ENCODE results near the gene CRTAC1. TPM values are rescaled to one million over a fixed set of nuclear protein-coding genes. Genes with fewer than 3 reads are reported as not detected.

CRTAC1 gene
- total RNA-seq, 2 donors from 2014 or later = 0.43 to 1.5 TPM

DNA sequence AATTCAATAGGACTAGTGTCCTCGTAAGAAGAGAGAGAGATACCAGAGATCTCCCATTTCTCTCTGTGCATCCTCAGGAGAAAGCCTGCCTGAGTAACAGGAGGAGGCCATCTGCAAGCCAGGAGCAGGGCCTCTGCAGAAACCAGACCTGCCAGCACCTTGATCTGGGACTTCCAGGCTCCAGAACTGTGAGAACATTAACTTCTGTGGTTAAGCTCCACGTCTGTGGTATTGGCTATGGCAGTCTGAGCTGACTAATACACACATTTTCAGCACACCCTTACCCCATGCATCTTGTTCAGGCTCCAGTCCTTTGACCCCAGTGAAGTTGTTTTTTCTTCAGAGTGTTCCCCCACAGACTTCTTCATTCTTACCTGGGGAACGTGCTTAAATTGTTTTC, 3.1 kb upstream of the CRTAC1 start:
- ATAC-seq = no peak
- no peak for DNase-seq
- intact Hi-C loops (cut with DNase I, micrococcal nuclease) = no loop called here

DNA sequence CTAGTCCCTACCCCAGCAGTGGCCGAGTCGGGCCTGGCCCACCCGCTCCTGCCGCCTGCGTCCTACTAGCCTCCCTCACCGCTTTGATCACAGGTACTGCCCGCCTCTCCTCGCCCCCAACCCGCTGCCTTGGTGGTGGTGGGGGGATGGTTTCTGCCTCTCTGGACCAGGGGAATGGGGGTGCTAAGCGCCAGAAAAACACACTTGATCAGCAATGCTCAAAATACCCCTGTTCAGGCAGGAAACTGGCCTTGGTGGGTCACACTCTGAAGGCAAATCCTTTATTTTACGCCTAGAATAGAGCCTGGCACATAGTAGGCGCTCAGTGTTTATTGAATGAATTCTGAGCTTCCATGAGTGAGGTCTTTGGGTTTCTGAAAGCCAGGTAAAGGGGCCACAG, 1.0 kb upstream of the CRTAC1 start:
- DNase-seq (no peak), ATAC-seq (no peak)
- intact Hi-C loops (cut with DNase I, micrococcal nuclease) = no loop called here

- ATAC-seq = no peak
- intact Hi-C loops (cut with DNase I, micrococcal nuclease) = no loop called here
- peak in 1 of 2 donors; percentile 6 for DNase-seq
Measured at GRCh38 chr10:98030991-98031431, 590 bp upstream of the CRTAC1 start.

GRCh38 chr10:98029149-98030092, 1.0 kb downstream of the CRTAC1 start:
- ATAC-seq (no peak), DNase-seq (no peak)
- intact Hi-C loops (cut with DNase I, micrococcal nuclease) = no loop called here

- DNase-seq (peak in 1 of 2 donors; percentile 59), ATAC-seq (peak; percentile 66)
- intact Hi-C loops (cut with DNase I, micrococcal nuclease) = no loop called here
Measured at GRCh38 chr10:98028168-98028770, 2.2 kb downstream of the CRTAC1 start.

- no peak for DNase-seq
- ATAC-seq = no peak
- intact Hi-C loops (cut with DNase I, micrococcal nuclease) = no loop called here
Measured at GRCh38 chr10:98023024-98023423, 7.4 kb downstream of the CRTAC1 start.

- DNase-seq = no peak
- ATAC-seq = no peak
- intact Hi-C loops (cut with DNase I, micrococcal nuclease) = no loop called here
Measured at GRCh38 chr10:98020784-98021183, 9.6 kb downstream of the CRTAC1 start.

- intact Hi-C loops (cut with DNase I, micrococcal nuclease) = no loop called here
- ATAC-seq = no peak
- no peak for DNase-seq
Measured at GRCh38 chr10:98020254-98020653, 10.2 kb downstream of the CRTAC1 start.

DNA sequence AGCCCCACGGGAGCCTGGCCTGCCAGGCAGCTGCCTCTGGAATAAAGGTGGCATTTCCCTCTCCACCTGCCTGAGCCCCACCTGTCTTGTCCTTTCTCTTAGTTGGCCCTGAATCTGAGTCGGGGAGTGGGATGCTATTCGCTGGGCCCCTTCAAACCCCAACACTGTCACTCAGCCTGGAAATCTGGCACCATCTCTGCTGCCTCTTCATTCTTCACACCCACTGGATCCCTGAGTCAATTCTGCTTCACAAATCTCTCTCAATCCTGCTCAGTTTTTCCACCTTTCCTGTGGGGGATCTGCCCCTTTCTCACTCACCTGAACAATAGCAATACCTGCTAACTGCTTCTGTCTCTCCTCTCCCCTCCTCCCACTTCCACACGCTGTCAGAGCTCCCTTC, 10.6 kb downstream of the CRTAC1 start:
- DNase-seq = no peak
- intact Hi-C loops (cut with DNase I, micrococcal nuclease) = no loop called here
- ATAC-seq = no peak

- ATAC-seq (no peak), DNase-seq (no peak)
- intact Hi-C loops (cut with DNase I, micrococcal nuclease) = no loop called here
Measured at GRCh38 chr10:98016772-98017475, 13.5 kb downstream of the CRTAC1 start.

GRCh38 chr10:98013776-98014175, 16.6 kb downstream of the CRTAC1 start:
- intact Hi-C loops (cut with DNase I, micrococcal nuclease) = no loop called here
- ATAC-seq = no peak

DNA sequence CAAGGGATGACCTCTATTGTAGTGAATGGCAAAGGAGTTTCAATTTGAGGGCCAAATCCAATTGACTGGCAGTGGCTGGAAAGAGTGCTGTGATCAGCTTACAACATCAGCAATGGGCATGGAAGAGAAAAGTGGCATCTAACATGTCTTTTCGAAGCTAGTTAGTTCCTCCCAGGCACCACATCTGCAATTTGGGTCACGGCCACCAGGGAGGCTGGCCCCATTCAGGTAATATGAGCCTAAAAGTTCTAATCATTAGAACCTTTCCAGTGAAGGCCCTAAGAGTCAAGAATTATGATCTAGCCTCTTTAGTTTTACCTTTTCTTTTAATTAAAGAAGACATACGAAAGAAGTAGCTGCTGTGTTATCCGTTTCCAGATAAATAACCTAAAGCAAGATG, 17.3 kb downstream of the CRTAC1 start:
- intact Hi-C loops (cut with DNase I, micrococcal nuclease) = no loop called here
- ATAC-seq (no peak), DNase-seq (no peak)

More at GRCh38 chr10:98013776-98014175, 16.6 kb downstream of the CRTAC1 start:
- no peak for DNase-seq

- ATAC-seq (no peak), DNase-seq (no peak)
- intact Hi-C loops (cut with DNase I, micrococcal nuclease) = no loop called here
Measured at GRCh38 chr10:98012644-98013043, 17.8 kb downstream of the CRTAC1 start.

GRCh38 chr10:98010939-98011685, 19.3 kb downstream of the CRTAC1 start:
- ATAC-seq (no peak), DNase-seq (no peak)
- intact Hi-C loops (cut with DNase I, micrococcal nuclease) = no loop called here

DNA sequence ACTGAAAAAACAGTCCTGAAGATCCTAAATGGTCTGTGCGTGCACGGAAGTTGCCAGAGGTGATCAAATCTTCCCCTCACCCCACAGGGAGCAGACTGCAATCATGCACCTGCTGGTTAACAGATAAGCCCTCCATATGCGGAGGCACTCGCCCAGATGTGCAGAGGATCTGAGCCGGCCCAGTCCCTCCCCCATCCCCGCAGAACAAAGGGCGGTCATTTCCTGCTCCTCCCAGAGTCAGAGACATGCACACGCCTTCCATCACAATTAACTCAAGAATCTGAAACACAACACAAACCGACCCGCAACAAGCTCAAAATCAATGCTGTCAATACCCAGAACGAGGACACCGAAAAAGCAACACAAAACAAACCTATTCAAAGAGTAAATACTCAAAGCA, 24.2 kb downstream of the CRTAC1 start:
- intact Hi-C loops (cut with DNase I, micrococcal nuclease) = no loop called here
- DNase-seq (peak; percentile 32 to 40), ATAC-seq (peak; percentile 90)

DNA sequence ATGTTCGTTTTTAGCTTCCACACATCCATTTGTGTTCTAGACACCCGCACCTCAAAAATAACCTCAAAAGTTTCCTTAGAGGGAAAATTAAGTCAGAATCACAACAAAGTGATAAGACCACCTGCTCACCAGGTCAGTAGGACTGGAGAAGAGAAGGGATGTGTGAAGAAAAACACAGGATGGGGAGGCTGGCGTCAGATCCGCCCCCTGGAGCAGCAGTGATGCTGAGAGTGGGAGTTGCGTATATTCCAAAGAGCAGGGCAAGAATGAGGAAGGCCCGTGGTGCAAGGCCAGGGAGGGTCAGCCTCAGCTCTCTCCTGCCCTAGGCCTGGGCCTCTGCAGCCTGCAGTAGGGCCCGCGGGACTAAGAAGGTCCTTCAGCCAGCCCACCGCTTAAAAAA, 28.7 kb downstream of the CRTAC1 start:
- DNase-seq (no peak), ATAC-seq (no peak)
- intact Hi-C loops (cut with DNase I, micrococcal nuclease) = no loop called here

- DNase-seq (no peak), ATAC-seq (no peak)
- intact Hi-C loops (cut with DNase I, micrococcal nuclease) = no loop called here
Measured at GRCh38 chr10:98000346-98000745, 30.1 kb downstream of the CRTAC1 start.

GRCh38 chr10:97999923-98000248, 30.5 kb downstream of the CRTAC1 start:
- ATAC-seq (no peak), DNase-seq (no peak)
- intact Hi-C loops (cut with DNase I, micrococcal nuclease) = no loop called here
